Testis (tissue), 3 donors: ENCODE measurements around the gene SPRING1. TPM values are rescaled to one million over a fixed set of nuclear protein-coding genes. Genes with fewer than 3 reads are reported as not detected.
"Not testable (repeated sequence)": the region's sequence is repeated elsewhere in the genome, so short reads cannot be mapped to it uniquely, and the experiment has no call there.

Experiments used
- DNase-seq: peaks from one replicate; pipeline ENCODE4 v3.0.0-alpha.2; 2019
- H3K27ac ChIP-seq, 2 donors: fragments of 200-600 bp; sonication (generic); one replicate each; pipeline ENCODE4 v1.5.1; 2019
- H3K27me3 ChIP-seq: fragments of 200-600 bp; sonication (generic); one replicate; pipeline ENCODE4 v1.5.1; 2019
- H3K36me3 ChIP-seq: fragments of 200-600 bp; sonication (generic); one replicate; pipeline ENCODE4 v1.5.1; 2017; ENCODE audit warnings: low read depth; ENCODE audit errors: missing control alignments
- H3K4me1 ChIP-seq: fragments of 200-600 bp; sonication (generic); one replicate; pipeline ENCODE4 v1.5.1; 2019
- H3K4me3 ChIP-seq, 2 donors: fragments of 200-600 bp; sonication (generic); one replicate each; pipeline ENCODE4 v1.5.1; 2017 to 2019
- H3K9me3 ChIP-seq: fragments of 200-600 bp; sonication (generic); one replicate; pipeline ENCODE4 v1.5.1; 2017
- CTCF ChIP-seq, 3 experiments: fragments of 450-650 bp in 2 of 3; fragments of 200-600 bp in 1 of 3; sonication (generic) in 1 of 3; IDR thresholded peaks; one replicate each; pipeline ENCODE4 v1.5.1; 2016 to 2019; ENCODE audit warnings: antibody characterized with exemption in 3 of 3, mild to moderate bottlenecking in 2 of 3, moderate library complexity in 1 of 3
- POLR2A ChIP-seq: fragments of 450-650 bp; IDR thresholded peaks from one replicate; pipeline ENCODE4 v1.6.1; 2017; ENCODE audit warnings: antibody characterized with exemption, mild to moderate bottlenecking, moderate library complexity
- WGBS, 2 donors: methylation state at CpG; one replicate each; pipeline ENCODE4 v1.1.5; 2018; 5-methylcytosine and 5-hydroxymethylcytosine counted together
- intact Hi-C: fragments of 100-400 bp; cut with DNase I; formaldehyde crosslinking; loops from one replicate; pipeline ENCODE4 v1.15.1; 2023; ENCODE audit warnings: low total_unique reads
- polyA plus RNA-seq: library from polyadenylated mRNA; stranded (reverse); fragments of 350-450 nt; fragmentation: Illumina TruSeq; extraction: RNeasy Lipid Tissue Mini Kit (QIAGEN cat#74804); gene quantifications from one replicate; pipeline ENCODE4 v1.2.3, GENCODE V29; 2014; ENCODE audit warnings: low read depth, low replicate concordance; ENCODE audit not compliant: insufficient read depth
- total RNA-seq, 2 donors: library from RNA; depleted of rRNA; stranded (reverse); fragments of >200 nt; gene quantifications; one replicate each; pipeline ENCODE4 v1.2.3, GENCODE V29; 2016

SPRING1 gene
- total and polyA plus RNA-seq, 3 donors from 2014 or later = 23.4 to 25.5 (median 25.1) TPM

GRCh38 chr12:116750298-116750697, 12.4 kb upstream of the SPRING1 start:
- intact Hi-C loops = no loop called here

GRCh38 chr12:116749884-116750283, 12.0 kb upstream of the SPRING1 start:
- intact Hi-C loops = no loop called here
- TF ChIP-seq CTCF (IDR thresholded peaks at IDR 0.05) (no peak), POLR2A (no peak)
- H3K4me1 ChIP-seq = no peaks in the 10 kb centered on the region
- H3K27ac ChIP-seq = no peak overlapping the region
- H3K36me3 ChIP-seq = no peaks in the 10 kb centered on the region
- no peak overlapping the region for H3K4me3 ChIP-seq
- no peak for DNase-seq
- H3K27me3 ChIP-seq = no peaks in the 10 kb centered on the region
- WGBS, 2 donors = 51 to 73% methylated on average over 5 to 26 of the region's 26 CpGs
- H3K9me3 ChIP-seq = no peaks in the 10 kb centered on the region

More at GRCh38 chr12:116750298-116750697, 12.4 kb upstream of the SPRING1 start:
- Histone ChIP-seq H3K36me3 (no peaks in the 10 kb centered on the region), H3K27ac (no peak overlapping the region), H3K27me3 (no peaks in the 10 kb centered on the region), H3K4me3 (no peak overlapping the region), H3K4me1 (no peaks in the 10 kb centered on the region), H3K9me3 (no peaks in the 10 kb centered on the region)
- 76 to 90% methylated on average over 3 to 4 of the region's 4 CpGs for WGBS, 2 donors
- DNase-seq = no peak
- TF ChIP-seq POLR2A (no peak), CTCF (IDR thresholded peaks at IDR 0.05) (no peak)

- 87 to 91% methylated on average over 4 of the region's 4 CpGs for WGBS, 2 donors
- Histone ChIP-seq H3K36me3 (no peaks in the 10 kb centered on the region), H3K9me3 (no peaks in the 10 kb centered on the region), H3K27me3 (no peaks in the 10 kb centered on the region), H3K4me1 (no peaks in the 10 kb centered on the region), H3K4me3 (no peak overlapping the region), H3K27ac (no peak overlapping the region)
- intact Hi-C loops = no loop called here
- no peak for DNase-seq
- TF ChIP-seq CTCF (IDR thresholded peaks at IDR 0.05) (no peak), POLR2A (no peak)
These were observed 7.7 kb upstream of the SPRING1 start for GRCh38 chr12:116745554-116745953.

- intact Hi-C loops = no loop called here
- H3K9me3 ChIP-seq = no peaks in the 10 kb centered on the region
- no peak for TF ChIP-seq CTCF (IDR thresholded peaks at IDR 0.05)
- TF ChIP-seq POLR2A = no peak
- no peaks in the 10 kb centered on the region for H3K36me3 ChIP-seq
- no peaks in the 10 kb centered on the region for H3K27me3 ChIP-seq
- no peak overlapping the region for H3K27ac ChIP-seq
- WGBS, 2 donors = 44 to 70% methylated on average over 2 to 3 of the region's 3 CpGs
- DNase-seq = no peak
- H3K4me1 ChIP-seq = no peaks in the 10 kb centered on the region
- H3K4me3 ChIP-seq = no peak overlapping the region
These were observed 6.9 kb upstream of the SPRING1 start for GRCh38 chr12:116744766-116745165.

- DNase-seq, H3K27me3 ChIP-seq, H3K4me1 ChIP-seq, H3K27ac ChIP-seq, H3K36me3 ChIP-seq, intact Hi-C loops, H3K9me3 ChIP-seq, H3K4me3 ChIP-seq: not testable (repeated sequence)
- WGBS, 2 donors = 79 to 80% methylated on average over 2 of the region's 2 CpGs
These were observed 4.9 kb upstream of the SPRING1 start for GRCh38 chr12:116742787-116743186.
